Coronary artery (tissue), 2 donors: ENCODE measurements around the gene FBXO10.
"Not testable (repeated sequence)": the region's sequence is repeated elsewhere in the genome, so short reads cannot be mapped to it uniquely, and the experiment has no call there.

Experiments
- DNase-seq: peaks from one replicate; pipeline ENCODE4 v3.0.0-alpha.2; 2017; ENCODE audit warnings: low spot score
- H3K27ac ChIP-seq, 2 donors: fragments of 200-600 bp; sonication (generic); one replicate each; pipeline ENCODE4 v1.5.1; 2016 to 2019
- H3K4me3 ChIP-seq: fragments of 200-600 bp; sonication (generic); 2 replicates; pipeline ENCODE4 v1.5.1; 2016; ENCODE audit warnings: mild to moderate bottlenecking, moderate library complexity
- TF ChIP-seq, protein P1 (sequence below): fragments of 200-600 bp; sonication (generic); IDR thresholded peaks from one replicate; pipeline ENCODE4 v1.5.1; 2019; ENCODE audit warnings: antibody characterized with exemption

FBXO10 gene

DNA sequence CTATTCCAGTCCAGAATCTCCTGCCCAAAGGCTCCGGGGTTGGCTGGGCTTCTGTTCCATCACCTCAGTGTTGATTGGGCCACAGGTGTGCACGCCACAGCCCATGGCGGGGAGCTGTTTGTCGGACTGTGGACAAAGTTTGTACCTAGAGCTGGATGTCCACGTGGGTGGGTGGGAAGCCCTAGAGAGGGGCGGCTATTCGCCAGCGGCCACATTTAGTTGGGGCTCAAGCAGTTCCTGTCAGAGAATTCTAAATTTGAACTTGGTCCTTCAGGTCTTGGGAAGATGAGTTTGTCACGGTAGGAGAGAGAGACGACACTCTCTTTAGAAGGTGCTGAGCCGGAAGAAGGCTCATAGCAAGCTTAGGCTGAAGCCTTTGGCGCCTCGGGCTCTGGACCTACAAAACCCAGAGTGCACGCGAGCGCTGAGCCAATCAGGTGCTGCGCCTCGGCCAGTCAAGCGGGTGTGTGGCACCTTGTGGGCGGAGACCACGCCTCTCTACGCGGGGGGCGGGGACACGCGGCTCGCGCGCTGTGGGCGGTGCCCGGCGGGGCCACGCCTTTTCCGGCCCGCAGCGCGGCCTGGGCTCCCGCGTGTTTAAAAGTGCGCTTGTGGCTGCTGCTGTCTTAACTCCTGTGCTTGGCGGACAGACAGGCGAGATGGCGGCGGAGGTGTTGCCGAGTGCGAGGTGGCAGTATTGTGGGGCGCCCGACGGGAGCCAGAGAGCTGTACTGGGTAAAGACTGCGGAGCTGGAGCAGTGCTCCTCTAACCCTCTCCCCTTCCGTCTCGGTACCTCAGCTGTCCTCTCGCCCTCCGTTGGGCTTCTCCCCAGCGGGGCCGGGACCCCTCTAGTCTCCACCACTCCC lies 90.6 kb downstream of the FBXO10 start, which contains the start of gene POLR1E:
TSS of gene POLR1E (plus strand) at position 560 of the 867 bp plus-strand sequence. CDS start at position 660, 100 bp downstream.
- Histone ChIP-seq H3K27ac (peak within 1 kb of the TSS; percentile 82 to 94), H3K4me3 (peak within 1 kb of the TSS; percentile 94)
- TF ChIP-seq, protein P1, sequence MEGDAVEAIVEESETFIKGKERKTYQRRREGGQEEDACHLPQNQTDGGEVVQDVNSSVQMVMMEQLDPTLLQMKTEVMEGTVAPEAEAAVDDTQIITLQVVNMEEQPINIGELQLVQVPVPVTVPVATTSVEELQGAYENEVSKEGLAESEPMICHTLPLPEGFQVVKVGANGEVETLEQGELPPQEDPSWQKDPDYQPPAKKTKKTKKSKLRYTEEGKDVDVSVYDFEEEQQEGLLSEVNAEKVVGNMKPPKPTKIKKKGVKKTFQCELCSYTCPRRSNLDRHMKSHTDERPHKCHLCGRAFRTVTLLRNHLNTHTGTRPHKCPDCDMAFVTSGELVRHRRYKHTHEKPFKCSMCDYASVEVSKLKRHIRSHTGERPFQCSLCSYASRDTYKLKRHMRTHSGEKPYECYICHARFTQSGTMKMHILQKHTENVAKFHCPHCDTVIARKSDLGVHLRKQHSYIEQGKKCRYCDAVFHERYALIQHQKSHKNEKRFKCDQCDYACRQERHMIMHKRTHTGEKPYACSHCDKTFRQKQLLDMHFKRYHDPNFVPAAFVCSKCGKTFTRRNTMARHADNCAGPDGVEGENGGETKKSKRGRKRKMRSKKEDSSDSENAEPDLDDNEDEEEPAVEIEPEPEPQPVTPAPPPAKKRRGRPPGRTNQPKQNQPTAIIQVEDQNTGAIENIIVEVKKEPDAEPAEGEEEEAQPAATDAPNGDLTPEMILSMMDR, result no peak
- peak; percentile 94 for DNase-seq

- Histone ChIP-seq H3K4me3 (no peak overlapping the region), H3K27ac (no peak overlapping the region)
- DNase-seq, result no peak
- TF ChIP-seq, protein P1, result no peak
Measured at GRCh38 chr9:37480759-37481158, 95.4 kb downstream of the FBXO10 start.

- H3K27ac ChIP-seq, DNase-seq, H3K4me3 ChIP-seq: not testable (repeated sequence)
Measured at GRCh38 chr9:37477987-37478619, 98.1 kb downstream of the FBXO10 start.

GRCh38 chr9:37477443-37477842 lies 98.7 kb downstream of the FBXO10 start:
- DNase-seq, H3K27ac ChIP-seq, H3K4me3 ChIP-seq: not testable (repeated sequence)

GRCh38 chr9:37476930-37477329 lies 99.2 kb downstream of the FBXO10 start:
- peak; percentile 41 for DNase-seq
- TF ChIP-seq, protein P1, result no peak
- Histone ChIP-seq H3K4me3 (no peak overlapping the region), H3K27ac (no peak overlapping the region)

DNA sequence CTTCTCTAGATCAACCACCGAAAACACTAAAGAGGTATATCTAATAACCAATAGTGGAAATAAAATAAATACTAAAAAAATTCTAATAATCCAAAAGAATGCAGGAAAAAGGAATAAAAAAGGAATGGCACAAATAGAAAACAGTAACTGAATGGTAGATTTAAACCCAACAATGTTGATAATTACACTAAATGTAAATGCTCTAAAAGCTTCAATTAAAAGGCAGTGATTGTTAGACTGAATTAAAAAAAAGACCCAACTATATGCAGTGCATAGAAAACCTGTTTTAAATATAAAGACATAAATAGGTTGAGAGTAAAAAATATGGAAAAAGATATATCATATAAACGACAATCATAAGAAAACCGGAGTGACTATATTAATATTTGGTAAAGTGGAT lies 101.7 kb downstream of the FBXO10 start:
- TF ChIP-seq, protein P1, result no peak
- H3K27ac ChIP-seq, result no peak overlapping the region
- DNase-seq, result no peak
- no peak overlapping the region for H3K4me3 ChIP-seq

DNA sequence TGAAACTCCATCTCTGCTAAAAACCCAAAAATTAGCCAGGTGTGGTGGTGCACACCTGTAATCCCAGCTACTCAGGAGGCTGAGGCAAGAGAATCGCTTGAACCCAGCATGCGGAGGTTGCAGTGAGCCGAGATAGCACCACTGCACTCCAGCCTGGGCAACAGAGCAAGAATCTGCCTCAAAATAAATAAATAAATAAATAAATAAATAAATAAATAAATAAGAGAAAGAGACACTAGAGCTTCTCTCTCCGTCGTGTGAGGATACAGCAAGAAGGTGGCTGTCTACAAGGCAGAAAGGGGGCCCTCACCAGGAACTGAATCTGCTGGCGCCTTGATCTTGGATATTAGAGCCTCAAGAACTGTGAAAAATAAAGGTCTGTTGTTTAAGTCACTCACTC lies 102.2 kb downstream of the FBXO10 start:
- DNase-seq, H3K4me3 ChIP-seq: not testable (repeated sequence)

DNA sequence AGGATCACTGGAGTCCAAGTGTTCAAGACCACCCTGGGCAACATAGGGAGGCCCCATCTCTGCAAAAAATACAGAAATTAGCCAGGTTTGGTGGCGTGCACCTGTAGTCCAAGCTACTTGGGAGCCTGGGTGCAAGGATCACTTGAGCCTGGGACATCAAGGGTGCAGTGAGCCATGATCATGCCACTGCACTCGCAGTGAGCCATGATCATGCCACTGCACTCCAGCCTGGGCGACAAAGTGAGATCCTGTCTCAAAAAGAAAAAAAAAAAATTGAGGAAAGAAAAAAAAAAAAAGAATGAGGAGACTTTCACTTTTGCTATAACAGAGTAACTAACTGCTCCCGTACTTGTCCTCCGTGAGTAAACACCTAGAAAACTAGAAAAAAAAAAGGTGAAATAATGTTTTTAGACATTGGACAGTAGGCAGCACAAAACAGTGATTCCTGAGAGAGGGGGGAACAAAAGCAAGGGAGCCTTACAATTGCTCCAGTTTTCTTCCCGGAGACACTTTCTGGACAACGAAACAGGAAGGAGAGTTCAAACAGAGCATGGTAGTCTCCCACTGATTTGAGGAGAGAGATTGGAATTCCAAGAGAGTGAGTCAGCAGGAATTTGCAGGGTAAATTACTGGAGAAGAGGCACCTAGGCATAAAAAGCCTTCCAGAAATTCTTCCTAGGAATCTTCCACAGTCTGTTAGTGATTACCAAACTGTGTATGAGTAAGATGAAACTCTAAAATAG lies 104.1 kb downstream of the FBXO10 start:
- peak overlapping the region; percentile 47 to 81 for H3K27ac ChIP-seq
- TF ChIP-seq, protein P1, result no peak
- peak overlapping the region; percentile 50 for H3K4me3 ChIP-seq
- DNase-seq, result no peak

More for the DNA sequence above, 102.2 kb downstream of the FBXO10 start:
- not testable (repeated sequence) for H3K27ac ChIP-seq
